Frontal cortex (tissue), 4 donors: ENCODE data around the gene FIBIN. TPM values are rescaled to one million over a fixed set of nuclear protein-coding genes. Genes with fewer than 3 reads are reported as not detected.
"Not testable (repeated sequence)": the region's sequence is repeated elsewhere in the genome, so short reads cannot be mapped to it uniquely, and the experiment has no call there.

Source experiments
- DNase-seq, 2 donors: peaks; one replicate each; pipeline ENCODE4 v3.0.0; 2012; ENCODE audit warnings: low spot score in 2 of 2
- FAIRE-seq: peaks from 2 replicates; lab custom pipeline; 2012; peaks lifted over from hg19 to GRCh38; lab: Jason Lieb, UNC
- total RNA-seq: library from RNA; depleted of rRNA; stranded (reverse); fragments of >200 nt; gene quantifications from one replicate; pipeline ENCODE4 v1.2.3, GENCODE V29; 2014
- donor health status: control.
- donor health status: control.
- donor health status: control.

FIBIN gene
- total RNA-seq: 6.5 TPM

DNA sequence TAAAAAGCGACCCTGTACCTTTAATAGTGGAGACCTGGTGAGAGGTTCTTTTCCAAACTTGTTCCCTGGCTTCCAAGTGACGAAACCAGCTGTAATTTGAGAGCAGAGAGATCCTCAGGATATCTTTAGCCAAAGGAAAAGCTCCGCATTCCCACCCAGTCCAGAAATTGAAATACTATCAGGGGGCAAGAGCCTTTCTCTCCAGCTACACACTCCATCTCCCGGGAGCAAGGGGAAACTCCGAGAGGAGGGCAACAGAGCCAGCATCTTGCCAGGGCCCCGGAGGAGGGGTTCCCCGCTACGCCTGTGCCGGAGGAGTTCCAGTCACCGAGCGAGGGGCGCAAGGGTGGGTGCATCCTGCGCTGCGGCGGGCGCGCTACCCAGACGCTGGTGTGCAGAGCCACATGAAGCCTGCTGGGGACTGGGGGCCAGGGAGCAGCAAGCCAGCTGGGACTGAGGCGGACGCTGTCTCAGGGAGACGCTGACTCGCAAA is at the start of gene FIBIN:
Gene FIBIN (plus strand): TSS at position 148 of the 493 bp plus-strand sequence. CDS start 415 bp downstream, outside the sequence.
- FAIRE-seq: no peak
- peak in 1 of 2 donors; percentile 25 for DNase-seq

DNA sequence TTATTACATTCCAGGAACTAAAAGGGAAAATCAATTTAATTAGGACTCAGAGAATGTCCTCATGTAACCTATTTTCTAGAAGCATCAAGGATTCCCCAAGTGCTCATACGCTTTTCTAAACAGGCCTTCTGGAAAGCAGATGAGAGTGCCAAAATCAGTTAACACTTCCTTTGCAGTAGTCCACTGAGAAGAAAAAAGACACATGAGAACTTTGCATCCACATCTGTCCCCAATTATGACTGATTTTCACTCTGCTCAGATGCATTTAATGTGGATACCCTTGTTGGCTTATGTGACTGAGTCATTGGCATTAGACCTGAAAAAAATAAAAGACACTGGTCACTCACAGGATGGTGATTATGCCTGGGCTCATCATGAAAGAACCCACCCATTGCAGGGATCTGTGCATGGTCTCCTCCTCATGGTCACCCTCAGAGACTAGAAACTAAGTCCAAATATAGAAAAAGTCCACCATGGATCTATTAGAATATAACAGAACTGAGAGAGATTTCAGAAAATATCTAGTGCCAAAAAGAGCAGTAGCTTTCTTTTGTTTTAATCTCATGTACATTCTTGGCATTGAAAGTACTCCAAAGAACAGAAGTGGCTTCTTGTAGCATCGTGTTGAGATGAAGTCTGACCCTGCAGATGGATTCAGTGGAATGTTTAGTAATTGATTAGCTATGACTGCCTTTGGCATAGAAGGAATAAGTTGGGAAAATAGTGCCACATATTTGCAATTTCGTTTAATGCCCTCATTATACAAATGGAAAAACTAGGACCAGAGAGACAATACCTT is 48.8 kb upstream of the FIBIN start:
- FAIRE-seq: no peak
- DNase-seq: no peak

DNA sequence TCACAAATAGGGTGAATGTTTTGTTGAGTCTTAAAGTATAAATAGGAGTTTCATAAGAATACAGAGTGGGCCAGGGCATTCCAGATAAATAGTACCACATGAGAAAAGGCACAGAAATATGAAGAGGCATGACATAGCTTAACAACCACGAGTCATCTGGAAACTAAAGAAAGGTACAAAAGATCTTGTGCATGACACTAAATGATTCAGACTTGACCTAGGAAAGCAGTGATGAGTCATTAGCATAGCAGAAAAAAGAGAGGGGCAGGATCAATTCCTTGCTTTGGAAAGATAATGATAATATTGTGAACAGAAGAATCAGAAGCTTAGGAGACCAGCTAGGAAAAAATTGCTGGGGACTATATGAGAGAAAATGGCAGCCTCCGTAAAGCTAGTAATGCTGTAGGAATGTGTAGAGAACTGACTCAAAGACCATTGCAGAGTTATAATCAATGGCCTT is 47.6 kb upstream of the FIBIN start:
- no peak for FAIRE-seq
- DNase-seq: no peak

DNA sequence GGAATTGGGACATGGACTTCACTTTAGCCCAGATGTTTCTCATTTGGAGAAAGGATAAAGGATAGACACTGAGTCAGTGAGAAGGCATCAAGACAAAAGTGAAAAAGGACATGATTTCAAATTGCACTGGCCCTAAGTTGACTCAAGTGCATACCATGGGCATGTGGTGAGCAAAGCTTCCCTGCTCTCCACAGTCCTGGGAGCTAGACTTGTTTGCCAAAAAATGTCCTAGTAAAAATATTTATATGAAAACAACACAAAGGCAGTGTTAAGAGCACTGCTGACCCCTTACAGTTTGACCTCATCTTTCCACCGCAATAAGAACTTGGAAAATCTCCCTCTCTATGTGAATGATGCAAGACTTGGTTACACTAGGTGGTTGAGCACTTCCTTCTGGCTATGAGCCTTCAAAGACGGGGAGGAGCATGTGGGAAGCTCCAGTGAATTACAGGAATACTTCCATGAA is 46.5 kb upstream of the FIBIN start:
- FAIRE-seq (no peak), DNase-seq (no peak)

DNA sequence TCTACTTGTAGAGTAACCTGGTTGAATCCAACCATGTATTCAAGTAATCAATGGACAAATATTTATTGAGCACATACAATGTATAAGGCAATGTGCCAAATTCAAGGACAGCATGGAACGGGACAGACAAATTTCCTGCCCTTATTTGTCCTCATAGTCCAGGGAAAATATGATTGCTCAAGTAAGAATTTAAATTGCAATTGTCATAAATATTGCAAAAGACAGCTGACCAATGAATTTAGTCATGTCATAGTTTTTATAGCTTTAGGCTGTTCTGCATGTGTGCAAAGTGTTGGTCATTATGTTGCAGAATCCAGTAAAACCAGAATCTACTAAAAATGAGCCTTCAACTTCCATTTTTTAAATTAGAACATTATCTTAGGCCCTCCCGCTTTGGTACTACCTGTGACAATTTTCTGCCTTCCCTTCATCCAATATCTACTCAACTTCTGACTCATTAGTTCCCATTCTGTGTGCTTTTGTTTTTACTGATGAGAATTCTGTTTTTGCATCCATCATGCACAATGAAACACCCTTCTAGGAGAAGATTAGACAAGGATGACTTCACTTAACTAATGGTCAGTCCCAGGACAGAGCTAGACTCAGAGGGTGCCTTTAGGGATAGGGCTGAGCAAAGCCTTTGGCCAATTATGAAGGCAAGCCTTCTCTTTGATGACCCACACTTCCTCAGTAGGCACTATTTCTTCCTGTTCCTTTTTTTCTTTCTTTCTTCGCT is 45.8 kb upstream of the FIBIN start:
- no peak for DNase-seq
- FAIRE-seq: no peak

DNA sequence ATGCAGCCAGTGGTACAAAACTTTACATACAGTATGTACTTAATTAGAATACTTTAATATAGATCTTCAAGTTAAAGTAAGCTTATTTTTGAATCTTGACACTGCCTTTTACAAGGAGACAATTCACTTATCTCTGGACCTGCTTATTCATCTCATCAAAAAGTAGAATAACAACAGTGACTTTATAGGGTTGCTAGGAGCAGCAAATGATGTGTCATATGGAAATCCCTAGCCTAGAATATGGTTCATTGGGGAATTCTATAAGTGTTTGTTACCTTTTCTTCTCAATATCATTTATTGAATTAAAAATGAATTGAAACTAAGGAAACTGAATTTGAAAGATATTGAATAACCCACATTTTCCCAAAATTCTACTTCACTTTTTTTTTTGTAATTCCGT is 45.0 kb upstream of the FIBIN start:
- no peak for FAIRE-seq
- DNase-seq: no peak

DNA sequence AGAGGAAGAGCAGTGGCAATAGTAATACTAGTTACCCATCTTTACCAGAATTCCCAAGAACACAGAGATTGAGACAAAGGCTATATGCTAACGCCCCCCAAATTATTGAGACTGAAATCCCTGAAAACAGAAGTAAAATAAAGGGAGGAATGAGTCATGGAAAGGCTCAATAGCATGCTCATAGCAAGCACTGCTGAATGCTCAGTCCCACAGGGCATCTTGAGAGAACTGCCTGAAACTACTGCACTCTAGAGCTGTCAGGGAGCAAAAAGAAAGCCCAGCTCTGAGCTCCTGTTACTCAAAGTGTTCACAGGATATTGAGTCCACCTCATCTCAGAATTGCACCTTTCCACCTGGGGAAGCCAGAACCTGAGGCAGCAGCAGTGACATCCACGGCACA is 44.1 kb upstream of the FIBIN start:
- DNase-seq (no peak), FAIRE-seq (no peak)

DNA sequence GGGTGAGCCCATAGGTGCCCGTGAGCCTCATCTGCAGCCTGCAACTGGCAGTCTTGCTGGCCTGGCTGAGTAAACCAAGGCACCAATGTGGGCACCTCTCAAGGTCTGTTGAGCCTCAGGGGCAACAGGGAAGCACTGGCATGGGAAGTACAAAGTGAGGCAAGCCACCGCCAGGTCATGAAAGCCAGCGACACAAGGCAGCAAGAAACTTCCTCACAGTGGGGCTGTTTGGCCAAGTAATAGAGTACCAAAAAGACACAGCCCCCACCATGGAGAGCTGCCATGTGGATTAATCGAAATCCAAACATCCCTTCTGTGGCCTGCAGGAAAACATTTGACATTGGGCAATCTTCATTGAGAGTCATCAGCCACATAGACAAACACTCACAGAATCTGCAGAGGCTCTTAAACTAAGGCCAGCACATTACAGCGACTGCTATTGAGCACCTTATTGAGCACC is 43.6 kb upstream of the FIBIN start:
- FAIRE-seq: no peak

DNA sequence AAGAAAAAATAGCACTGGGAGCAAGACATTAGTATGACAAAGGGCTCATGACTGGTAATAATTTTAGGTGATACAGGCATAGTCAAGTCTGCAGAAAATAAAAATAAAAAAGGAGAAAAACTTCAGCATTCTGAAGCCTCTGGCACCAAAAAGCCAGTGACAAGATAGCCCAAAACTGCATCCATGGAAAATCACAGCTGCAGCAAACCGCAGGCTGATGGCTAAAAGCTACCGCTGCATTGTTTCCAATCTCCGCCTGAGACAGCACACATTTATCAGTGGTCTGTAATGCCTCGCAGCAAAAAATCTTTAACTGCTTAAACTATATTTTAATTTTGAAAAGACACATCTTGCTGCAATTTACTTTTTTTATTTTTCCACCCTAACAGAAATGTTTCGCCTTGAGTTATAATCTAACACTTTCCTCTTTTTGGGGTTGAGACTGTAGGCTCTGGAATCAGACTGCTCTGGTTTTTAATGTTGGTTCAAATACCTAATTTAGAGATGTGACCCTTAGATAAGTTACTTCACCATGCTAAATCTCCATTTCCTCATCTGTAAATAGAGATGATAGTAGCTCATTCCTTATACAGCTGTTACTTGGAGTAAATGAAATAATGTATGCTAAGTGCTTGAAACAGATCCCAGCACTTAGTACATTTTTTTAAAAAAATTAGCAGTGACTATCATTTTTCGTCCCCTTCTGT is 42.0 kb upstream of the FIBIN start:
- FAIRE-seq (no peak), DNase-seq (no peak)

More for the DNA sequence above, 43.6 kb upstream of the FIBIN start:
- no peak for DNase-seq

DNA sequence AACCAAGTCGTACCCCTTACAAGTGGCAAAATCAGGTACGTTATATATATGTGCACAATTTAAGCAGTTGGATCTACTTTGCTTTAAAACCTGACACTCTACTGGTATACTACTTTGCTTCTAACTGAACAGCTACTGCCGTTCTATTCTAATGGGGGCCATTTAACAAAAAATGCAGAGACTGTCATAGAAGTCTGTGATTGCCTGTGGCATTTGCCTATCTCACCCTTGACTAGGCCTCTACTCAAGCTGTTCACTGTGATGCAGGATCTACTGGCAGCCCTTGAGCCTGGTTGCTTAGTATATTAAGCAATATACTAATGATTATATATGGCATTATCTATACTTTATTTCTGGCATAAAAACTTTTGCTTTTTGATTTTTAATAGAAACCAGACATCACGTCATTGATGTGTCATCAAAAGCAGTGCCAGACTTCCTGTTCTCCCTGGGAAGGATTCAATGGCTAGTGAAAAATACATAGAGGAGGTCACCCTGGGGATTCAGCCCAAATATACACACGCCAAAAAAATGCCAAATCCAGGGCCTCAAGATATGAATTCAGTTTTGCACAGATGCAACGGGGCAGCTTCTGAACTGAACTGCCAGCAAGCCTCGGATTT is 40.0 kb upstream of the FIBIN start:
- no peak for DNase-seq

DNA sequence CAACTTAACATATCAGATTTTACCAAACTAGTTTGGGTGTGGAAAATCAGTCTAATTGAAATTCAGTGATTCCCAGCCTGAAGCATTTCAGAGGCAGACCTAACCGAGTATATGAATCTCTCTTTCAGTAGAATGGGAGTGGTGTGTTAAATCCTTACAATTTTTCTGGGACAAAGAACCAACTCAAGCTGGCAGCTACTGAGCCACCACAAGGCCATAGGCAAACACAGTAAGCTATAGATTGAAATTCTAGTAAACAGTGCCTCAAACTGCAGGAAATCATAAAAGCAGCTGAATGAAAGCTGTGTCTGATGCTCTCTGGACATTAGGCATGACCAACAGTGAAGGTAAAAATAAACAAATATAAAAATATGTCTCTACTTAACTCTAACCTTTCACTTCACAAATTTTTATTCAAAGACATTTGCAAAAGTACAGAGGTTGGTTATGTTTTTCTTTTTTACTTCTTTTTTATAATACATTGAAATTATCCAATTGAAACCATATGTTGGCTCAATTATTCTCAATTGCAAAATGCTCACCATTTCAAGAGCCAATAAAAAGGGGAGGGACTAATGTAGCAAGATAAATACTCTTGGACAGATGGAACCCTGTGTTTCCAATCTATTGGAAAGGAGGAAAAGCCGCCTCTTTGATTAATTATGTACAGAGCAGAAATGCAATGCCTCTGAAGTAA is 35.8 kb upstream of the FIBIN start:
- FAIRE-seq (no peak), DNase-seq (no peak)

More for the DNA sequence above, 40.0 kb upstream of the FIBIN start:
- FAIRE-seq: no peak

DNA sequence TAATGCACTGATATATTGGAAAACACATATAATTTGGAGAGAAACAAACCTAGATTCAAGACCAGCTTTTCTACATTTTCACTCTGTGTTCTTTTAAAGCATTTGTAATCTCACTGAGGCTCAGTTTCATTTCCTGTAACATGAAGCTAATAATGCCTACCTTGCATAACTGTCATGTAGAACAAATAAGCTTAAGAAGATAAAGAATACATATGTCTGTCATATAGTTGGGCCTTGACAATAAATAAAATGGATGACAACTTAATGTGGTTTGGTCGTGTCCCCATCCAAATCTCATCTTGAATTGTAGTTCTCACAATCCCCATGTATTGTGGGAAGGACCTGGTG is 35.2 kb upstream of the FIBIN start:
- FAIRE-seq: no peak
- DNase-seq: no peak

DNA sequence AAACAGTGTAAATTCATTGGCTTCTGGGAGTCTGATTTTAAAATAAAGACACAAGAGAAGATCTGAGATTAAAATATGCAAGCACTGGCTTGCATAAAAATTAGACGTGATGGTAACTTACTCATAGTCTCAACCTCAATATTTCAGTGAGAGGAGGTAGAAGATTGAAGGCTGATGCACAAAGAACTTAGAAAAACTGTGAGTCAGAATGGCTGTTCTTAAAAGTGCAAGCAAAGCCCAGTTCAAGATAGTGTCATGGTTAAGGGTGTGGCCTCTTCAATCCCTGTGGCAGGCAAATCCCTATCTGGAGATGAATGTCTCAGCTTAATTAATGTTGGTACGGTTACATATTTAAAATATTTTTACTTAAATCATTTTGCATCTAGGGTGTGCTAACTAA is 33.6 kb upstream of the FIBIN start:
- FAIRE-seq (no peak), DNase-seq (no peak)

DNA sequence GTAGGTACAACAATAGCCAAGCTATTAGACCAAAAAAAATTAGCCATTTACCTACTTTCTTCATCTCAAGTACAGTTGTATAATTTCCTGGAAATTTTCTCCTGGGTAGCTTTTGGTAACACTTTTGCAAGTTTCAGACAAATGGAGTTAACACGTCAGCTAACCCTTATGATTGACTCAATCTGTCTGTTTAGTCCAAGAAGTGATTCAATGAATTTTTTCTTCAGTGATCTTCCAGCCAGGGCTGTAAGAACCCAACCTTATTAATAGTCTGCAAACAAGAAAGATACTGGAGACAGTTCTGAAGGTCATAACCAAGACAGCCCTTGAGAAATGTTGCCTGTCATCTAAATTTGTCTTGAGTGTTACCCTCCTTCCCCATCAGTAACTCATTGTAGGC is 30.1 kb upstream of the FIBIN start:
- FAIRE-seq: no peak
- no peak for DNase-seq

DNA sequence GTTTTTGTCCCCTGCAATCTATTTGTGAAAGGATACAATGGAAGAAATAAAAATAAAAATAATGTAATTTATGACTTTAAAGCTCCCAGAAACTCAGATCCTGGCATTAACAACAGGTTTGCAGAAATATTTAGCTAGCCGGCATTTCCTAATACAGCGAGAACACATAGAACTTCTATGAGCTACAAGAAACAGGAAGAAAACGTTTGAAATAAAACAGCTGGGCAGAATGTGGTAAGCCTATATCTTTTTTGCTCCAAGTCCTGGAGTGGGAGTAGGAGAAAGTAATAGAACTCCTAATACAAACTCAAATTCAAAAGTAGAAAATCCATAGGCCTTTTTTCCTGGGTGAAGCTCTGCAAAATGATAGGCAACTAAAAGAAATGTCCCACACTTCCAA is 29.6 kb upstream of the FIBIN start:
- no peak for DNase-seq
- no peak for FAIRE-seq

DNA sequence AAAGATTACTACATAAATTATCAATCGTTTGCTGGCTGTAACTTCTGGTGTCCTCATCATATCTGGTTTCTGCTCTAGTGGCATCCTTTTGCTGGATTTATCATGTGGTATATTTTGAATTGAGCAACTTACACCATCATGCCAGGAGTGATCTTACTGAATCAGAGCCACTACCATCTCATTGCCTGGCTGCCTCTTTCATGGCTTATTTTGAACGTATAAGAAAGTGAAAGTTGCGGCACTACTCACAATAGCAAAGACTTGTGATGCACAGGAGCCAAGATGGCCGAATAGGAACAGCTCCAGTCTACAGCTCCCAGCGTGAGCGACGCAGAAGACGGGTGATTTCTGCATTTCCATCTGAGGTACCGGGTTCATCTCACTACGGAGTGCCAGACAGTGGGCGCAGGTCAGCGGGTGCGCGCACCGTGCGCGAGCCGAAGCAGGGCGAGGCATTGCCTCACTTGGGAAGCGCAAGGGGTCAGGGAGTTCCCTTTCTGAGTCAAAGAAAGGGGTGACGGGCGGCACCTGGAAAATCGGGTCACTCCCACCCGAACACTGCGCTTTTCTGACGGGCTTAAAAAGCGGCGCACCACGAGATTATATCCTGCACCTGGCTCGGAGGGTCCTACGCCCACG is 28.9 kb upstream of the FIBIN start:
- DNase-seq, FAIRE-seq: not testable (repeated sequence)

DNA sequence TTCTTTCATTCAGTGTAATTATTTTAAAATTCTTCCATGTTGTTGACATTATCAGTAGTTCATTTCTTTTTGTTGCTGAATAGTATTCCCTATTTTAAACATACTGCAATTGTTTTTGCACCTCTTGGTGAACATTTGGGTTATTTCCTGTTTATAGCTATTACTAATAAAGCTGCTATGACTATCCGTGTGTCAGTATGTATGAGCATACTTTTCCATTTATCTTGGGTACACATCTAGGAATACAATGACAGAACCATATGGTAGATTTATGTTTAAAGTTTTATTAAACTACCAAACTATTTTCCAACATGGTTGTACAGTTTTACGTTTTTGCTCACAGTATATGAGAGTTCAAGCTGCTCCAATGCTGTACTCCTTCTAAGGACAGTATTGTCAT is 22.0 kb upstream of the FIBIN start:
- DNase-seq (no peak), FAIRE-seq (no peak)

DNA sequence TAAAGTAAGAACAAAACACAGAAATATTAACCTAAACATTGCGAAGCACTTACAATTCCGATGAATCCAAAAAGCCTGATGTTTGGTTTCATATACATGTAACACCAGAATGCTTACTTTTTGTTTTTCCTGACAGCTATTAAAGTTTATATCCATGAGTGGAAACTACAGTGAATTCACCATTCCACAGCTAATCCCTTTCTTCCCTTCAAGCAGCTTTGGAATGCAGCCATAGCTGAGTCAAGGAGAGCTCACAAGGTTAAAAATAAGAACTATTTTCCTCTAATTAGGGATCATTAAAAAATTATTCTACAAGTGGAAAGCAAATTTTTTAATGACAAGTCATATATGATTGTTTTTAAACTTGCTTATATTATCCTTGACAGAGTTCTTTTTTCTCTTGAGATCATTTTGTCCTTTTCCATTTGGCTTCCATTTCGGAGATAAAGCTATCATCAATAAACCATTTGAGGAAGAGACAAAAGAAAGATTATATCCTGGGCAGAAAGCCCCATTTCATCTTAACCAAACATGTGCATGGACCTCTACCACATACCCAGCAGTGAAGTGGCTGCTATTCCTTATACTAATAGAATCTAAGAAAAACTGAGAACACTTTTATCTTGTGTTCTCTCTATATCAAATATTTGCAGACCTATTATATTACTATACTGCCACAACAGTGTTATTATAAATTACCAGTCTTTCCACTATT is 19.7 kb upstream of the FIBIN start:
- FAIRE-seq: no peak
- no peak for DNase-seq
